ENCODE results near the gene GRIA1.

Gene GRIA1

DNA sequence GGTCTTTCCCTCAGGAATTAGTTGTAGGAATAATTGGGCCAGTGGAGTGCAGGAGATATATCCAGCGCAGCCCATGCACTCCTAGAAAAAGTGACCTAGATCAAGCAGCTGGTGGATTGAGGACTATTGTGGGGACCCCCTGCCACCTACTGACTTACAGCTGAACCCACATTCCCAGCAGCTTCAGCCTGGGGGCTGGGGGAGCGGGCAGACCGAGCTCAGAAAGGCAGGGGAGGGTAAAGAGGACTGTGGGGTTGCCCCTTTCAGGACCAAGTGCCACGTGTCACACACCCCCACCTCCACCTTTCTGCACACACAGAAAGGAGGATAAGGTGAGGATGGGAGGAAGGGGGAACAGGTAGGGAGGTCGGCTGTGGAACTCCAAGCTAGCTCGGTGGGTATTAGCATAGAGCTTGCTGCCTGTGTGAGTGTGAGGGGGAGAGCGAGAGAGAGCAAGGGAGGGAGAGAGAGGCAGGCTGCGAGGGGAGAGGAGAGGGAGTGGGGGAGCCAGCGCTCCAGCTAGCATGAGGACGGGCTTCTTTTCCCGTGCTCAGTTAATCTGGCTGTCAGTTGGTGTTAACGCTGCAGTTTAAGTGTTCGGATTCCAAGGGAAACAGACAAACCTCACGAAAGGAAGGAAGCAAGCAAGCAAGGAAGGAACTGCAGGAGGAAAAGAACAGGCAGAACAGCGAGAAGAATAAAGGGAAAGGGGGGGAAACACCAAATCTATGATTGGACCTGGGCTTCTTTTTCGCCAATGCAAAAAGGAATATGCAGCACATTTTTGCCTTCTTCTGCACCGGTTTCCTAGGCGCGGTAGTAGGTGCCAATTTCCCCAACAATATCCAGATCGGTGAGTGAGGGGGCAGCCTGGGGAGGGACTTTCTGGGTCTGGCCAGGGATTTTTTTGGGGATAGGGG, at the start of gene GRIA1:
GRIA1 (plus strand) TSS at position 553 of the 920 bp plus-strand sequence.
- DNase-seq (ENCODE audit: low read depth), result no peak

DNA sequence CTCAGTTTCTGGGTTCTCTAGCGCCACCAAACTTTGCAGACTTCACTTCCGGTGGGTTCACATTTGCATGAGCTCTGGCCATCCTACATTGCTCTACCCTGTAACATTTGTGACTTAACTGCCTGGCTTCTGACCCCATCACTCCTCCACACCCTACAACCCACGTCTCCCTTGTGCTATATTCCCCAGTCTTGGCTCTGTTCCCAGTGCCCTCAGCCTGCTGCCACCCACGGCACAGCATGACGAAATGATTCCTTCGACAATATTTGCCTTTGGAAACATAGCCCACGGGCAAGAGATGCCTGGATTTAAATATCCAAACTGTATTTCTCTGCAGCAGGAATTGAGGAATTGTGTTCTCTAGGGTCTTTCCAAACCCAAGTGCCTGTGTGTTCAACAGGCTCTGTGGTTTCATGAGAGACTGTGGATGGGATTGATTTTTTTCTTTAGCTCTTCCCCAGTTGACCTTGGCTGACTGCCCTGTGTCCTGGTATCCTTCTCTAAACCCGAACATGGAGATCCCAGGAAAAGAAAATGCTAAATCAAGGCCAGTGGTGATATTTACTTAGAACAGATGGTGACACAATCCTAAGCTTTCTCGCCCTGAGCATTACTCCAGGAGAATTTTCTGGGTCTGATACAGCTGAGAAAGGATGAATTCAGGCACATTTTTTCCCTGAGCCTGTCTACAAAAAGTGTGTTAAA, 44.4 kb upstream of the GRIA1 start:
- DNase-seq (ENCODE audit: low read depth), result no peak

DNA sequence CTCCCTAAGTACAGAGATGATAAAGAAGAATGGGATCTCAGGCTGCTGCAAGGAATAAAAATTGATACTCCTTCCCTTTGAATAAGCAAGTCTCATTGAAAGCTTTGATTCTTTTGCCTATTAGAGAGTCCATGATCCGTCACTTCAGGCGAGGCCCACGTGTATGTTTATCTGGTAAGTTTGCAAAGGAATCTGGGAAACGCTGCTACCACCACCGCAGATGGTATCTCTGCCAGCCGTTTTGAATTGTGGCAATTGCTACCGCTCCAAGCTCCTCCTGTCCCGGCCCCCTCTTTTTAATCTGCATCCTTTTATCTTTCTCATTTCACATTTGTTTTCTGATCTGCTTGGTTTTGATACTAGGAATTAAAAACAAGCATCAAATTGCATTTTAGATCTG, 42.9 kb upstream of the GRIA1 start:
- no peak for DNase-seq (ENCODE audit: low read depth)

DNA sequence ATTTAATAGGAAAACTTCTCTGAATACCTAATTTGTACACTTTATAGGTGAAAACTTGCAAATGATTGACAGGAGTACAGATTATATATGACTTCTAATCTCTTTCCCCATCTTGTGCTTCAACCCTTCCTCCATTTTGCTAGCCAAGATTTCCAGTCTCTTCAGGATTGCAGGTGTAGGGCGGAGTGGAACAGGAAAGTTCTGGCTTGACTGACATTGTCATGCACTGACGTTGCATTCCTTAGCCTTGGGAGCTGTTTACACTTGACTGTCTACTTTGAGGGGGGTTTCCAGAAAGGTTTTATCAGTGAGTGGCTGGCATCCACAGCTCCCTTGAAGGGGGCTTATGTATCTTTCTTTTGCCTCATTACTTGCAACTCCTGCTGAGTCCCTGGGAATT, 34.1 kb upstream of the GRIA1 start:
- no peak for DNase-seq (ENCODE audit: low read depth)

DNA sequence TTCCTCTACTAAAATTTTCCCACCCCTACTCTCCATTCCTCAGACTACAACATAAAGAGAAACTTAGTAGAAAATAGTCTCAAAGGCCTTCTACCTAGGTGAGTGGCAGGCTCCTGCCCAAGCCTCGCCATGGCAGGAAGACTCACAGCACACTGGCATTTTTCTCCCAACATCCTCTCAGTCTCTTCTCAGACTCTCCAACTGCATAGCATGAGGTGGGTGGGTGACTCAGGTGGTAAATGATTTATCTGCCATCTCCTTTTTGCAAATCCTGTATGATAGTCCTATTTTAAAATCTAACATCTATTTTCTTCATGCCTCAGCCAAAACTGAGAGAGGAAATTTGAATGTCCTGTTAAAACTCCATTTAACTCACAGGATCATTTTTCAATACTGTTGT, 33.5 kb upstream of the GRIA1 start:
- DNase-seq (ENCODE audit: low read depth), result no peak

DNA sequence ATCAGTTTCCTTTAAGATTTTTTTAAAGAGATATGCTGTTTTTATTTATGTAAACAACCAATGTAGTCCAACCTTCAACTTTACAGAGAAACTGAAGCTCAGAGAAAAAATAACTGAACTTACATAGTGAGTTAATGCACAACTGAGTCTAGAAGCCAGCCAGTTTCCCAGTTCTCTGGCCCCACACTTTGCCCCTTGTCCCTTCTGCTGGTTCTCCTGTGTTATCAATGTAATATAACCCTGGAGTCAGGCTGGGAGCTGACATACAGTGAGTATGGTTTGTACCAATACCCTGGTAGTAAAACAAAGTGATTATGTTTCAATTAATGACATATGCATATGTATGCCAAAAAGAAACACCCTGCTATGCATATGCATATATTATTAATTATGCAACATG, 32.2 kb upstream of the GRIA1 start:
- DNase-seq (ENCODE audit: low read depth), result no peak

DNA sequence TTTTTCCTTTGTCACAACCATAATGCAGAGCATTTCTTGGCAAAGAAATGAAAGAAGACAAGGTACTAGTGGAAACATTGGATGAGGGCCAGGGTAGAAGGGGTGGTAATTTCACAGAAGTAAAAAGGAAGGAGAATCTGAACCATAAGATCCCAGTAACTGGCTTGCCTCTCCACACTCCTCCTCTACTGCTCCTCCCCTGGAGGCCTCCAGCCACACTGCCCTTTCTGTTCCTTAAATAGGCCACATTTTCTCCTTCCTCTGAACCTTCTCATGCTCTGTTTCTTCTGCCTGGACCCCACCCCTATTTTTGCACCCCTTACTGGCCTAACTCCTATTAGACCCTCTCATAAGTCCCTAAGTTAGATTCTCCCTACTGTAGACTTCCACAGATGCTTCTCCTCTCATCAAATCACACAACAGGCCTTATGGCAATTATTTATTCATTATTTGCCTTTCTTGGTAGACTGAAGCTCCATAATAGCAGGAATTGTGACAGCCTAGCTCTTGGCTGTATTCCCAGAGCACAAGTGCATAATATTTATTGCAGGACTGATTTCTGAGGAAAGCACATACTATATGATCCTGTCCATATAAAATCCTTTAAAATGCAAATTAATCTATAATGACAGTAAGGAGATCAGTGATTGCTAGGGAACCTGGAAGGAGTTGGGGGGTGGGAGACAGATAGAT, 31.3 kb upstream of the GRIA1 start:
- no peak for DNase-seq (ENCODE audit: low read depth)

DNA sequence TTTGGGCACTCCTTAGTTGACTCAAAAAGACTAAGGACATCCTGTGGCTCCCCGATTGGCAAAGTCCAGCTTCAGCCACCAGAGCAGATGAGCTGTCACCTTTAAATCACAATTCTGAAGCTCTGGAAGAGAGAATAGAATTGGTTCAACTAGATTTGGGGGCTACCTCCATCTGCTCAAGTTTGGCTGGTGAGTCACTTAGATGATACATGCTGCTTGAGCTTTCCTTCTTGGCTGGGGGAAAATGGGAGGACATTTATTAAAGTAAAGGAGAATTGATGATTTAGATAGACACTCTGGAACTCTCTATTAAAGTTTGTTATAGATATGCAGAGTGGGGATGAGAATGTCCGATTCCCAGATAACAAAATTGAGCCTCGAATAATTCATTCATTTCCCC, 30.0 kb upstream of the GRIA1 start:
- no peak for DNase-seq (ENCODE audit: low read depth)

DNA sequence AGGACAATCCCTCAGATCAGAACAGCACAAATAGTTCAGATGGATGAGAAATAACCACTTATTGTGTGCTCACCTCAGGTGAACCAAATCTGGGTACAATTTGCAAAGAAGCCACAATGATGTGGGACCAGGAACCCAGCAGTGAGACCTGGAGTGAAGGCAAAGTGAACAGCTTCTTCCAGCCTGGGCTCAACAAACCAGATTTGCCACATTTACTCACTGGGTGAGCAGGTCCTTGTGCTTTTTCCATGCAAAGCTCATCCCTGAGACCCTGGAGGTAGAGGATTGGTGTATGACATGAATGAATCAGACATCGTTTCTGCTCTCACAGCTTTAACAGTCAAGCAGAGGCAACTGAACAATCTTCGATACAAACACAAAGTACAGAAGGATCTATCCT, 29.1 kb upstream of the GRIA1 start:
- no peak for DNase-seq (ENCODE audit: low read depth)

DNA sequence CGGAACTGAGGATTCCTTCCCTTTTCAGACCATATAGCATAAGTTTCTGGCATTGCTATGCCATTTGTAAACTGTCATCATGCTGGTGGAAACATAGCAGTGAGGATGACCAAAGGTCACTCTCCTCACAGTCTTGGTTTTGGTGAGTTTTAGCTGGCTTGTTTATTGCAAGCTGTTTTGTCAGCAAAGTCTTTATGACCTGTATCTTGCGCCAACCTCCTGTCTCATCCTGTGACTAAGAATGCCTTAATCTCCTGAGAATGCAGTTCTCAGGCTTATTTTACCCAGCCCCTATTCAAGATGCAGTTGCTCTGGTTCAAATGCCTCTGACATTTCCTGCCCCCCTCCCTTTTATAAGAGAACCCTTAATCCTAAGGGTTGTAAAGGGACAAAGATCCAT, 26.7 kb upstream of the GRIA1 start:
- no peak for DNase-seq (ENCODE audit: low read depth)

DNA sequence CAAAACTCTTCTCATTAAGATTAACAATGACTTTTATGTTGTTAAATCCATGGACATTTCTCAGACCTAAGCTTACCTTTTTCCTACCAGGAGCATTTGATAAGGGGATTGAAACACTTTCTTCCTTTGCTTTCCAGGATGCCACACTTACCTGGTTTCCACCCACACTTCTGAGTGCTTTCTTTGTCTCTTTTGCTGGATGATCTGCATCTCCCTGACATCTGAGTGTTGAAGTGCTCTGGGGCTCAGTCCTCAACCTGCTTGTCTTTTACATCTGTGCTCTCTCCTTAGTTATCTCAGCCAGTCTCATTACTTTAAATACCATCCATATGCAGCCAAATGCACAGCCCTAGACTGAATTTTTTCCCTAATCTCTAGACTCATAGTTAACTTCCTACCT, 22.9 kb upstream of the GRIA1 start:
- no peak for DNase-seq (ENCODE audit: low read depth)

DNA sequence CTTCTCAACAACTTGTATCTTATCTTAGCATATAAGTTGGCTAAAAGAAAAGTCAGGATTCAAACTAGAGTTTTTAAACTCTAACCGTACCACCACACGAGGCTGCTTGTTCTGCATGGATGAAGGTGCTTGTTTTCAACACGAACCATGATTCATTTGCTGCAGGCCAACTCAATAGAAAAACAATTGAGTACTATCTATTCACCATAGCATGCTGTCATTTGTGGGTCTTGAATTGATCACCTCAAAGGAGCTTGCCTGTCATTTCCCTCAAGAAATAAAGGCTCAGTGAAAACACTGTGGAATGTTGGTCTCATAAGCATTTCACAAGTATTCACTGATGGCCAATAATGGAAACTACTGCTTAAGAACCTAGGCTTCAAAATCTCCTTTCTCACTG, 21.0 kb upstream of the GRIA1 start:
- DNase-seq (ENCODE audit: low read depth), result no peak

DNA sequence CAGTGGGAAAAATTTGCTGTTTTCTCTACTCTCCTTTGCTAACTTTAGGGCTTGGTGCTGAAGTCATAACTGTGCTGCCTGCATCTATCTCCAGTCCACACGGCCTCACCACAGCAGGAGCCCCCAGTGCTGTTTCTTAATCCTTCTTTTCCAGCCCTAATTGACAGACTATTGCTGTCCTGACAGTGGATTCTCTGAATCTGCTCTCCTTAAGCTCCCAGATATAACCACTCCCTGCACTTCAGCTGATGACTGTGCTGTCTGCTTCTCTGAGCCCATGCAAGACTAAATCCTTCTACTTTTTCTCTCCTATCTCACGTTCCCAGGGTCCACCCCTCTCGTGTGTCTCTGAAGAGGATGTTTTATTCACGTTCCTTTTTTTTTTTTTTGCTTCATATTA, 19.7 kb upstream of the GRIA1 start:
- no peak for DNase-seq (ENCODE audit: low read depth)

DNA sequence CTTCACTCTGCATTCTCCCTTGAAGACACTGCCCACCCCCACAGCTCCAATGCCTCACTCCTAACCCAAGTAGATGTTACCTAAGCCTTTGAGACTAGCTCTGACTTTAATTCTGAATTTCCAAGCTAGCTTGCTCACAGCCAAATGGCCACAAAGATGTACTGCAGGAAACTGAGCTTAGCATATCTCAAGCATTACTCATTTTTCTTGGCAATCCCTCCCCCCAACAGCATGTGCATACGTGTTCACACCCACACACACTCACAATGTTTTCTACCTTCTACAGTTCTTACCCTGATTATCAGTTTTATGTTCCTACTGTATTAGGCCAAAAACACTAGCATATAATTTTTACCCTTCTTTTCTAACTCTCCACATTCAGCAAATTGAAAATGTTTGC, 13.7 kb upstream of the GRIA1 start:
- DNase-seq (ENCODE audit: low read depth), result no peak

DNA sequence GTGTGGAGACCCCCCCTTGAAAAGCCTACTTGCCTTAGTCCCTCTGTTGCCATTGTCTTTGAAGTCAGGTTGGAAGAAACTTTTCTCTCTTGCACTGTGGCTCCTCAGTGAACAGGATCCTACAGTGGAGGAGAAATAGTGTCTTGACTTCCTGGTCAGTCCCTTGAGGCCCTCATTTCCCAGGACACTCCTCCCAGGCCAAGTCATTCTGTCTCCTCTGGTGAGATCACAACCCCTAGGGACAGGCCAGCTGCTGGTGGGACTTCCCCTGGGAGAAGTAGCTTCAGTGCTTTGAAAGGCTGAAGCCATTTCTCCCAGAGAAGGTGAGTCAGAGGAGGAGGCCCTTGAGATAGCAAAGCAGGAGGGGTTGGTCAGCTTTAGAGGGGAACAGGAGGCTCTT, 10.1 kb upstream of the GRIA1 start:
- DNase-seq (ENCODE audit: low read depth), result no peak

DNA sequence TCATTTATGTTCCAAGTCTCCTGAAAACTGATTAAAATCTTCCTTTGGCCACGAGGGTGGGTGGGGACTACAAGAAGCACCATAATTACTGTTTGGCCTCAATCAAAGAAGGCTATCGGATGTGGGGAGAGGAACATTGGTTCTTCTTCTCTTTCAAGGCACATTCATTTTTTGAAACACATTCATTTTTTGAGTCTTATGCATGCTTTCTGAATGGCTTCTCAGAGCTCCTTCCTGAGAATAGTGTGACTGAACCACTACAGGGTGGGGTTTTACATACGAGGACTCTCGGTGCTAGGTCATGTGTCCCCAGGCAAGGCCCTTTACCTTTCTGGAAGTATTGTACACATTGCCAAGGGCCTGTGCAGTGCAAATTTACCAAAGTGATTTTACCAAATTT, 7.0 kb upstream of the GRIA1 start:
- no peak for DNase-seq (ENCODE audit: low read depth)

DNA sequence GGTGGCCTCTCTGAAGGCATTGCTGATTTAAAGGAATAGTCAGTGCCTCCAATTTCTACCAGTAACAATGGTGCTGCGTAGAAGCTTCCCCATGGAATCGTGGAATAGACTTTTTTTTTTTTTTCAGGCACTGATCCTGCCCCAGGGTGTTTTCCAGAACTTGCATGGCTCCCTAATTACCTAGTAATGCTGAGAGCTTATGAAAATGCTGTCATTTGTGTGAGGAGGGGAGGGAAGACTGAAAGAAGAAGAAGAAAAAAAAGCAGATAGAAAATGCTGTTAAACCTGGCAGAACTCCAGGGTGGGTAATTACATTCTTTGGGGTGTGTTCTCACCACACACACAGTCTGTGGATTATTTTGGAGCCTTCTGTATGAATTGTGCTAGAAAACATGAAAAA, 4.8 kb upstream of the GRIA1 start:
- no peak for DNase-seq (ENCODE audit: low read depth)

DNA sequence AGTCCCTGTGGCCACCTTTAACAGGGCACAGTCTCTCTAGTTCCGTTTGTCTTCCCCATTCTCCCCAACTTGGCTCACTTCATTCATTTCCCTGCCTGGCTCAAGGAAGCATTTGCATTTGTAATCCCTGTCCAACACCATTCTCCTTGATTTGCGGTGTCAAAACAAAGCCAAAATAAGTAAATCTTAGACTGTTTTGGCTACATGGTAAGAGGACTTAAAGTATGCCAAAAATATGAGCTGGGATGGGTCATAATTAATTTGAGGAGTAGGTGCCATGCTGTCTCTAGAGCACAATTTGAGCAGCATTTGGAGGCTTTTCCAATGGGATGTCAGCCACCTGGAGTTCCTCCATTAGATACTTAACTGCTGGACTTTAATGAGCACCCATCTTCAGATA, 3.7 kb upstream of the GRIA1 start:
- no peak for DNase-seq (ENCODE audit: low read depth)

DNA sequence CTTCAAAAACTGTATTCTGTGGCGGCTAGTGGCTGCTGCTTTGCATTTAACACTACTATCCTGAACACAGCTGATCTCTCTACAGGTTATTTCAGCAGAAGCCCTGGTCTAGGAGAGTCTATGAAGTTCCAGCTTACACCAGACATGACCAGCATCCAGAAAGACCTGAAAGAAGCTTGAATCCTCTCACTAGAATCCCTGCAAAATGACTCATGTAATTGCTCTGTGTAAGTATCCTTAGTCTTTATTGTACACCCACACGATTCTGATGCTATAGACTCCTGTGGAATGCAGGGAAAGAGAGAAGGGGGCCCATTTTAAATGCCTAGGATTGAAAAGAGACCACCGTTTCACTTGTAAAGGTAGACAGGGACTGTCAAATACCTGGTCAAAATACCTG, 859 bp upstream of the GRIA1 start:
- DNase-seq (ENCODE audit: low read depth), result no peak

DNA sequence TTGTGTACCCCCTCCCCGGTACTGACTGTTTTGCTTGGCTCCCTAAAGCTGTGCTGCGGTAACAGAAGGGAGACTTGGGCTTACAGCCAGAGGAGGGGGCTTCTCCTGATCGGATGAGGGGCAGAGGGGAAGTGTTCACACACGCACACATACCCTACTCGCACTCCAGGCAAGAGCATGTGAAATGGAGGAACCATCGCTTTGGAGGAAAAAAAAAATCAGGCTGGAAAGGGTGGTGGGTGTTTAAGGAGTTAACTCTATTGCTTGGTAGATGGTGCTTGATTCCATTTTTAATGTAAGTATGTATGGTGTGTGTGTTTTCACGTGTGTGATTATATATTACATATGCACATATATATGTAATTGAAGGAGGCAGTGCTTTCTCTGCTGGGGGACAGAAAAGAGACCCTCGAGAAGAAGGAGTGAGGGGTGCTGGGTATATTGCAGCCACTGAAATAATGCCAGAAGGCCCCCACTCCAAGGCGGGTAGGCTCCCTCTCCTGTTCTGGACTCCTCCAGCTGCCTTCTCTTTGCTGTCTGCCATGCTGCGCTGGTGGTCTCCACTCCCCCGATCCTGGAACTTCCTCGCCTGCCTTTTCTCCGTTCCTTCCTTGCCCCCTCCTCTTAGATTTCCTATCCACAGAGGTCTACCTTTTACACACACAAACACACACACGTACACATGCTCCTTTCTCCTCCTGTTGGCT, 721 bp downstream of the GRIA1 start:
- DNase-seq (ENCODE audit: low read depth), result no peak

DNA sequence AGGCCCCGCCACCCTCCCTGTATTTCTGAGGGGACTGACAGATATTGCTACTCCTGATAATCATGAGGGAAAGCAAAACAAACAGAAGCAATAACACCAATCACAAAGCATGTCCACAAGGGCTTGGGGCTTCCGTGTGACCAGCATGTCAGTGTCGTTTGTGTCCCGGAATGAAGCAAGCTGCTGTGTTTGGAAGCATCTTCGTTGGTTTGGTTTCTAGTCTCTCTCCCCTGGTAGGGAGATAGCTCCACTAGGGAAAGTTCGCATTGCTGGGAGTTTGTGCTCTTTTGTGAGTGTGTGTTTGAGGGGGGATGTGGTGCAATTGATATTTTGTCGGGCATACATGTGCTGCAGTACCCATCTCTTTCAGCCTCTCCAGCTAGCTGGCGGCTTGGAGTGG, 1.4 kb downstream of the GRIA1 start:
- DNase-seq (ENCODE audit: low read depth), result no peak

DNA sequence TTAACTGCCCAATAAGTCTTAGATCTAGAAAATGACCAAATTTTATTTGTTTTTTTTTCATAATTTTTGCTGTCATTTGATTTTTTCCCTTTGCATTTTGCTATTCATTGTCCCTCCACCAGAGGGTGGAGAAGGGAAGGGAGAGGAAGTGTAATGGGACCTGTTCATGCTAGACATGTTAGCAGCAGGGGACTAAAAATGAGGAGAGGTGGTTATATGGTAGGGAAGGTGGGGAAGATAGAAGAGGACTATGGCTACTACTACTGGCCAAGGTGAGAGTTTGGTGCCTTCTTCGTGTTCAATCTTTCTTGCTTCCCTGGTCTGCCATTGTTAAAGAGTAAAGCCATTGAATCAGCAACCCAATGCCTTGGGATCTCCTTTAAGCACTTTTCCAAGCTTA, 6.4 kb downstream of the GRIA1 start:
- no peak for DNase-seq (ENCODE audit: low read depth)

Measured in stimulated activated CD8-positive, alpha-beta memory T cell treated with anti-CD3 and anti-CD28 coated beads, Interleukin-12 subunit alpha, Interleukin-12 subunit beta, amount 100 ng/mL, for 1 hour (primary cell).